Sigmoid colon (tissue), 4 donors: ENCODE results near the gene MAP2.

ENCODE experiments used
- CTCF ChIP-seq, 4 experiments: fragments of 450-650 bp in 3 of 4; fragments of 200-600 bp in 1 of 4; IDR thresholded peaks; one replicate each; pipeline ENCODE4 v1.5.1; 2016 to 2019; ENCODE audit warnings: antibody characterized with exemption in 4 of 4, mild to moderate bottlenecking in 3 of 4, moderate library complexity in 2 of 4
- POLR2A ChIP-seq, 2 donors: fragments of 450-650 bp; IDR thresholded peaks; one replicate each; pipeline ENCODE4 v1.6.1; 2016; ENCODE audit warnings: antibody characterized with exemption in 2 of 2, mild to moderate bottlenecking in 2 of 2, moderate library complexity in 2 of 2
- POLR2AphosphoS5 ChIP-seq, 4 donors: sonication (generic); formaldehyde crosslinking; IDR thresholded peaks; one replicate each; pipeline ENCODE4 v1.6.1; 2017; ENCODE audit warnings: antibody characterized with exemption in 4 of 4

- TF ChIP-seq CTCF (IDR thresholded peaks at IDR 0.05): no peak
- no peak for TF ChIP-seq POLR2A (IDR thresholded peaks at IDR 0.05)
- TF ChIP-seq POLR2AphosphoS5 (IDR thresholded peaks at IDR 0.05): no peak
Observed at GRCh38 chr2:209395229-209395628, 28.6 kb upstream of the MAP2 start.
